PC-9 (cell line): ENCODE data around the gene LDLRAD2. TPM values are rescaled to one million over a fixed set of nuclear protein-coding genes. Genes with fewer than 3 reads are reported as not detected.

ENCODE experiments used
- BruUV-seq: library from RNA; stranded (reverse); fragments of 400-500 nt; replicated peaks from 2 replicates; lab custom pipeline; 2021; lab: Mats Ljungman, UMichigan
- CTCF ChIA-PET: fragments of 300-600 bp; sonication (Branson Sonifier 250); formaldehyde crosslinking; loops from one replicate; lab custom pipeline; 2022; ENCODE audit warnings: antibody characterized with exemption; lab: Charles Lee
- POLR2A ChIA-PET: fragments of 300-600 bp; sonication (Branson Sonifier 250); formaldehyde crosslinking; loops from one replicate; lab custom pipeline; 2022; ENCODE audit warnings: antibody characterized with exemption; ENCODE audit not compliant: unreplicated experiment; lab: Charles Lee
- DNase-seq, 2 experiments: peaks; one replicate each; pipeline versions ENCODE4 v3.0.0 to v3.0.0-alpha.2; 2015 to 2022; ENCODE audit warnings: mixed read lengths in 1 of 2
- H2AFZ ChIP-seq: fragments of 200-600 bp; sonication (generic); 2 replicates; pipeline ENCODE4 v1.8.1; 2017; ENCODE audit warnings: antibody characterized with exemption
- H3F3A ChIP-seq: fragments of 200-600 bp; sonication (generic); 2 replicates; pipeline ENCODE4 v1.8.1; 2017; ENCODE audit warnings: antibody characterized with exemption, mild to moderate bottlenecking, low read depth; ENCODE audit not compliant: insufficient read depth
- H3K27ac ChIP-seq: fragments of 200-600 bp; sonication (generic); 2 replicates; pipeline ENCODE4 v1.6.1; 2016; ENCODE audit warnings: mixed run types
- H3K27me3 ChIP-seq: fragments of 200-600 bp; sonication (generic); 2 replicates; pipeline ENCODE4 v1.6.1; 2016; ENCODE audit warnings: low read depth, mixed run types; ENCODE audit not compliant: insufficient read depth
- H3K36me3 ChIP-seq: fragments of 200-600 bp; sonication (generic); 2 replicates; pipeline ENCODE4 v1.6.1; 2016; ENCODE audit warnings: low read depth, mixed run types
- H3K4me1 ChIP-seq: fragments of 200-600 bp; sonication (generic); replicated peaks from 2 replicates; pipeline ENCODE4 v1.6.1; 2016; ENCODE audit warnings: mixed run types; ENCODE audit not compliant: insufficient read depth
- H3K4me2 ChIP-seq: fragments of 200-600 bp; sonication (generic); 2 replicates; pipeline ENCODE4 v1.6.1; 2017; ENCODE audit warnings: mixed run types
- H3K4me3 ChIP-seq: fragments of 200-600 bp; sonication (generic); 2 replicates; pipeline ENCODE4 v1.6.1; 2016; ENCODE audit warnings: mixed run types
- H3K79me2 ChIP-seq: fragments of 200-600 bp; sonication (generic); 2 replicates; pipeline ENCODE4 v1.6.1; 2017; ENCODE audit warnings: low read depth, mixed run types
- H3K9me2 ChIP-seq: fragments of 200-600 bp; sonication (generic); 2 replicates; pipeline ENCODE4 v1.8.1; 2017; ENCODE audit warnings: mild to moderate bottlenecking; ENCODE audit not compliant: insufficient read depth
- H3K9me3 ChIP-seq: fragments of 200-600 bp; sonication (generic); 2 replicates; pipeline ENCODE4 v1.8.1; 2016; ENCODE audit warnings: low read depth; ENCODE audit not compliant: insufficient read depth
- H4K20me1 ChIP-seq: fragments of 200-600 bp; sonication (generic); 2 replicates; pipeline ENCODE4 v1.8.1; 2017; ENCODE audit not compliant: insufficient read depth
- EZH2 ChIP-seq: fragments of 200-600 bp; sonication (generic); IDR thresholded peaks from 2 replicates; pipeline ENCODE4 v1.8.0; 2017; ENCODE audit warnings: antibody characterized with exemption, low read depth
- intact Hi-C: fragments of 100-400 bp; cut with micrococcal nuclease; formaldehyde crosslinking; loops from one replicate; pipeline ENCODE4 v1.10.0; 2022; ENCODE audit not compliant: unreplicated experiment
- total RNA-seq: library from RNA; stranded (reverse); gene quantifications from 2 replicates; pipeline ENCODE4 v1.2.3, GENCODE V29; 2021
- TF ChIP-seq, protein P1 (sequence below): fragments of 200-600 bp; sonication (generic); conservative IDR thresholded peaks from 2 replicates; pipeline ENCODE4 v1.6.1; 2017; ENCODE audit warnings: mixed run types, antibody characterized with exemption, mild to moderate bottlenecking, moderate library complexity

Gene LDLRAD2
- total RNA-seq, 1 experiment from 2014 or later, result not detected

DNA sequence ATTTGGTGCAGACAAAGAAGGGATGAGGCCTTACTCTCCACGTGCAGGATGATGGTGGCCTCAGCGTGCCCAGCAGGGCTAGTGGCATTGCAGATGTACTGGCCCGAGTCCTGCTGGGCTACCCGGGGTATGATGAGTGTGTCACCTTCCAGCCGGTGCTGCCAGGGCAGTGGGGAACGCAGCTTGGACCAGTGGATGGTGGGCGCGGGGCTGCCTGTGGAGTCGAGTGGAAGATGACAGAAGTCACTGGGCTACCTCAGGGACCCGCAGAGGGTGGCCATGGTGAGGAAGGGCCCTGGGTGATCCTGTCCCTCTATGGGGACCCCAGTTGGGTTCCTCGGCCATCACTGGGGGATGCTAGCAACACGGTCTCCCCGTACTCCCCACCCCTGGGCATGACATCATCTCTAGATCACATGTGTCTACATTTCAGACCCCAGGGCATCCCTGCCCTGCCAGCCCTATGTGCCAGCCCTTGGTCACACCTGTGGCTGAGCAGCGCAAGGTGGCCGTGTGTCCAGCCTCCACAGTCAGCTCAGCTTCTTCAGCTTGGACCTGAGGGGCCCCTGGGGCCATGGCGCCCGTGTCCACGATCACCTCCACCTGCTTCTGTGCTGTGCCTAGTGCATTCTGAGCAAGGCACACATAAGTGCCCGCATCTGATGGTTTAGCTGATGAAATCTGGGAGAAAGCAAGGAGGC is 27.4 kb downstream of the LDLRAD2 start:
- H3K27ac ChIP-seq, result no peak overlapping the region
- BruUV-seq, result no TSS peak
- H3K9me3 ChIP-seq, result no peaks in the 10 kb centered on the region
- H3K4me3 ChIP-seq, result no peak overlapping the region
- H3K36me3 ChIP-seq, result no peaks in the 10 kb centered on the region
- no peaks in the 10 kb centered on the region for H4K20me1 ChIP-seq
- no peaks in the 10 kb centered on the region for H3K9me2 ChIP-seq
- TF ChIP-seq EZH2, result no peak
- no peak overlapping the region for H2AFZ ChIP-seq
- no peaks in the 10 kb centered on the region for H3K4me1 ChIP-seq
- intact Hi-C loops, result no loop called here
- H3F3A ChIP-seq, result no peaks in the 10 kb centered on the region
- CTCF ChIA-PET, result no interaction called here
- H3K79me2 ChIP-seq, result no peaks in the 10 kb centered on the region
- no peak overlapping the region for H3K4me2 ChIP-seq
- POLR2A ChIA-PET, result no interaction called here
- H3K27me3 ChIP-seq, result no peaks in the 10 kb centered on the region
- DNase-seq, result no peak

DNA sequence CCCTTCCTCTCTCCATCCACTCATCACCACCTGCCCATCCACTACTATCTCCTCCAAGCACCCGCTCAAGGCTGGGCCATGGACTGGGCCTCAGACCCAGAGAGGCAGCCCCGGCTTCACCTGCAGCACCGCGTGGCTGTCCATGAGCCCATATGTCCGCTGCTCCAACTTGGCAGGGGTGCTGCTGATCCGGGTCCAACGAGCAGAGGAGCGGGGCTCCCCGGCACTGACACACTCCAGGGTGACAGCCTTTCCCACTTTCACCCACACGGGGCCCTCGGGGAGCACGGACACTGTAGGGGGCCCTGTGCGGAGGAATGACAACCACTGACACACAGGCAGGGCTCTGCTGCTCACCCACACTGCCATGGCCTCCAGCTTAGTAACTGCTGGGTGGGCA is 28.9 kb downstream of the LDLRAD2 start:
- ChIA-PET POLR2A (no interaction called here), CTCF (no interaction called here)
- Histone ChIP-seq H3K27me3 (no peaks in the 10 kb centered on the region), H2AFZ (no peak overlapping the region), H4K20me1 (no peaks in the 10 kb centered on the region), H3K4me2 (no peak overlapping the region), H3K9me3 (no peaks in the 10 kb centered on the region), H3K79me2 (no peaks in the 10 kb centered on the region), H3K36me3 (no peaks in the 10 kb centered on the region), H3K4me1 (no peaks in the 10 kb centered on the region), H3K4me3 (no peak overlapping the region), H3F3A (no peaks in the 10 kb centered on the region), H3K27ac (no peak overlapping the region), H3K9me2 (no peaks in the 10 kb centered on the region)
- DNase-seq, result no peak
- intact Hi-C loops, result no loop called here
- TF ChIP-seq, protein P1, sequence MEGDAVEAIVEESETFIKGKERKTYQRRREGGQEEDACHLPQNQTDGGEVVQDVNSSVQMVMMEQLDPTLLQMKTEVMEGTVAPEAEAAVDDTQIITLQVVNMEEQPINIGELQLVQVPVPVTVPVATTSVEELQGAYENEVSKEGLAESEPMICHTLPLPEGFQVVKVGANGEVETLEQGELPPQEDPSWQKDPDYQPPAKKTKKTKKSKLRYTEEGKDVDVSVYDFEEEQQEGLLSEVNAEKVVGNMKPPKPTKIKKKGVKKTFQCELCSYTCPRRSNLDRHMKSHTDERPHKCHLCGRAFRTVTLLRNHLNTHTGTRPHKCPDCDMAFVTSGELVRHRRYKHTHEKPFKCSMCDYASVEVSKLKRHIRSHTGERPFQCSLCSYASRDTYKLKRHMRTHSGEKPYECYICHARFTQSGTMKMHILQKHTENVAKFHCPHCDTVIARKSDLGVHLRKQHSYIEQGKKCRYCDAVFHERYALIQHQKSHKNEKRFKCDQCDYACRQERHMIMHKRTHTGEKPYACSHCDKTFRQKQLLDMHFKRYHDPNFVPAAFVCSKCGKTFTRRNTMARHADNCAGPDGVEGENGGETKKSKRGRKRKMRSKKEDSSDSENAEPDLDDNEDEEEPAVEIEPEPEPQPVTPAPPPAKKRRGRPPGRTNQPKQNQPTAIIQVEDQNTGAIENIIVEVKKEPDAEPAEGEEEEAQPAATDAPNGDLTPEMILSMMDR, result no peak
- no TSS peak for BruUV-seq

DNA sequence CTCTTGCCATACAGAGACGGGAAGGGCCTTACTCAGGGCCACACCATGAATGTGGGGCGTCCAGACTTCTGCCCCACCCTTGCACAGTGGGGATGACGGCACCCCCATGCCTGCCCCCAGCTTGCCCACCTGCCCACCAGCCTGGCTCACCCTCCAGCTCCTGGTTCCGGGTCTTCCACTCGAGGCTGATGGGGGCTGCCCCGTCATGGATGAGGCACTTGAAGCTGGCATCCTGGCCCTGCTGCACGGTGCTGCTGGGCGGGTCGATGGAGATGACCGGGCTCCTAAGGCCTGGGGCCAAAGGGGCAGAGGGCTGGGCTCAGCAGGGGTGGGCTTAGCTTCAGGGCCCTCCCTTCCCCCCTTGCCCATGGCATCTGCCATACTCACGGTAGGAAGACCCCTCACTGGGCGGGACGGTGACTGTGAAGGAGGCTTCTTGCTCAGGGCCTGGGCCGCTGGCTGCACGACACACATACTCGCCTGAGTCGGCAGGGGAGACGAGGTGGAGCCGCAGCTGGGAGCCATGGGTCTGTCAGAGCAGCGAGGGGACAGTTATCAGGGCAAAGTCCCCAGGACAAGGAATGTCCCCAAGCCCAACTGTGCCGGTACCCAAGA is 29.9 kb downstream of the LDLRAD2 start:
- POLR2A ChIA-PET, result no interaction called here
- no peaks in the 10 kb centered on the region for H3K36me3 ChIP-seq
- no peak for DNase-seq

More for the DNA sequence above, 29.9 kb downstream of the LDLRAD2 start:
- TF ChIP-seq, protein P1, result no peak
- no peak for TF ChIP-seq EZH2
- Histone ChIP-seq H3K9me3 (no peaks in the 10 kb centered on the region), H3K27ac (no peak overlapping the region), H4K20me1 (no peaks in the 10 kb centered on the region), H3K79me2 (no peaks in the 10 kb centered on the region), H3K4me1 (no peaks in the 10 kb centered on the region), H3K27me3 (no peaks in the 10 kb centered on the region), H2AFZ (no peak overlapping the region), H3K4me2 (no peak overlapping the region), H3K9me2 (no peaks in the 10 kb centered on the region), H3F3A (no peaks in the 10 kb centered on the region), H3K4me3 (no peak overlapping the region)
- BruUV-seq, result no TSS peak
- CTCF ChIA-PET, result no interaction called here
- intact Hi-C loops, result no loop called here
